Measurements from ENCODE around the gene BTN3A1.
"Not testable (repeated sequence)": the region's sequence is repeated elsewhere in the genome, so short reads cannot be mapped to it uniquely, and the experiment has no call there.

DNA sequence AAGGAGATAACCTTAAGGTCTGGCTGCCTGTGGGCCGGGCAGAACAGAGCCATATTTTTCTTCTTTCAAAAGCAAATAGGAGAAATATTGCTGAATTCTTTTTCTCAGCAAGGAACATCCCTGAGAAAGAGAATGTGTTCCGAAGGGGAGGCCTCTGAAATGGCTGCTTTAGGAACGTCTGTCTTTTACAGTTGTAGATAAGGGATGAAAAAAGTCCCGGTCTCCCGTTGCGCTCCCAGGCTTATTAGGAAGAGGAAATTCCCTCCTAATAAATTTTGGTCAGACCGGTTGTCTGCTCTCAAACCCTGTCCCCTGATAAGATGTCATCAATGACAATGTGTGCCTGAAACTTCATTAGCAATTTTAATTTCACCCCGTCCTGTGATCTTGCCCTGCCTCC lies 31.6 kb downstream of the BTN3A1 start:
- TF ChIP-seq POLR2A (IDR thresholded peaks at IDR 0.05; ENCODE audit: low read length); NFE2L2 (conservative IDR thresholded peaks at IDR 0.05; ENCODE audit: low read length); CBX8 (IDR thresholded peaks at IDR 0.05); ESRRA (IDR thresholded peaks at IDR 0.05; ENCODE audit: borderline replicate concordance, low read length); CHD2 (IDR thresholded peaks at IDR 0.05; ENCODE audit: low read length, partially characterized antibody); ZNF302 (CRISPR knock-in tag; IDR thresholded peaks at IDR 0.05); FOSL2 (IDR thresholded peaks at IDR 0.05); FOSL2 (CRISPR knock-in tag; IDR thresholded peaks at IDR 0.05); EP300 (IDR thresholded peaks at IDR 0.05): not testable (repeated sequence)
- TF ChIP-seq, protein P1, sequence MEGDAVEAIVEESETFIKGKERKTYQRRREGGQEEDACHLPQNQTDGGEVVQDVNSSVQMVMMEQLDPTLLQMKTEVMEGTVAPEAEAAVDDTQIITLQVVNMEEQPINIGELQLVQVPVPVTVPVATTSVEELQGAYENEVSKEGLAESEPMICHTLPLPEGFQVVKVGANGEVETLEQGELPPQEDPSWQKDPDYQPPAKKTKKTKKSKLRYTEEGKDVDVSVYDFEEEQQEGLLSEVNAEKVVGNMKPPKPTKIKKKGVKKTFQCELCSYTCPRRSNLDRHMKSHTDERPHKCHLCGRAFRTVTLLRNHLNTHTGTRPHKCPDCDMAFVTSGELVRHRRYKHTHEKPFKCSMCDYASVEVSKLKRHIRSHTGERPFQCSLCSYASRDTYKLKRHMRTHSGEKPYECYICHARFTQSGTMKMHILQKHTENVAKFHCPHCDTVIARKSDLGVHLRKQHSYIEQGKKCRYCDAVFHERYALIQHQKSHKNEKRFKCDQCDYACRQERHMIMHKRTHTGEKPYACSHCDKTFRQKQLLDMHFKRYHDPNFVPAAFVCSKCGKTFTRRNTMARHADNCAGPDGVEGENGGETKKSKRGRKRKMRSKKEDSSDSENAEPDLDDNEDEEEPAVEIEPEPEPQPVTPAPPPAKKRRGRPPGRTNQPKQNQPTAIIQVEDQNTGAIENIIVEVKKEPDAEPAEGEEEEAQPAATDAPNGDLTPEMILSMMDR (IDR thresholded peaks at IDR 0.05), result not testable (repeated sequence)
- TF ChIP-seq, protein P2, sequence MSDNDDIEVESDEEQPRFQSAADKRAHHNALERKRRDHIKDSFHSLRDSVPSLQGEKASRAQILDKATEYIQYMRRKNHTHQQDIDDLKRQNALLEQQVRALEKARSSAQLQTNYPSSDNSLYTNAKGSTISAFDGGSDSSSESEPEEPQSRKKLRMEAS (IDR thresholded peaks at IDR 0.05), result not testable (repeated sequence)
- TF ChIP-seq, protein P3, sequence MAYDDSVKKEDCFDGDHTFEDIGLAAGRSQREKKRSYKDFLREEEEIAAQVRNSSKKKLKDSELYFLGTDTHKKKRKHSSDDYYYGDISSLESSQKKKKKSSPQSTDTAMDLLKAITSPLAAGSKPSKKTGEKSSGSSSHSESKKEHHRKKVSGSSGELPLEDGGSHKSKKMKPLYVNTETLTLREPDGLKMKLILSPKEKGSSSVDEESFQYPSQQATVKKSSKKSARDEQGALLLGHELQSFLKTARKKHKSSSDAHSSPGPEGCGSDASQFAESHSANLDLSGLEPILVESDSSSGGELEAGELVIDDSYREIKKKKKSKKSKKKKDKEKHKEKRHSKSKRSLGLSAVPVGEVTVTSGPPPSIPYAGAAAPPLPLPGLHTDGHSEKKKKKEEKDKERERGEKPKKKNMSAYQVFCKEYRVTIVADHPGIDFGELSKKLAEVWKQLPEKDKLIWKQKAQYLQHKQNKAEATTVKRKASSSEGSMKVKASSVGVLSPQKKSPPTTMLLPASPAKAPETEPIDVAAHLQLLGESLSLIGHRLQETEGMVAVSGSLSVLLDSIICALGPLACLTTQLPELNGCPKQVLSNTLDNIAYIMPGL (CRISPR knock-in tag; IDR thresholded peaks at IDR 0.05; ENCODE audit: borderline replicate concordance), result not testable (repeated sequence)

Measured in A549 (cell line).